OCI-M2 (cell line): ENCODE measurements around the gene NUB1.

Experiments used
- DNase-seq: peaks from one replicate; lab custom pipeline; 2025; ENCODE audit not compliant: unreplicated experiment; lab: John Stamatoyannopoulos, UW

Gene NUB1

GRCh38 chr7:151345576-151346469 lies 4.2 kb downstream of the NUB1 start:
- DNase-seq = no peak

- DNase-seq = no peak
Observed at GRCh38 chr7:151346470-151346769, 4.8 kb downstream of the NUB1 start.

- no peak for DNase-seq
Observed at GRCh38 chr7:151347200-151347599, 5.6 kb downstream of the NUB1 start.

GRCh38 chr7:151348970-151349369 lies 7.4 kb downstream of the NUB1 start:
- no peak for DNase-seq

- DNase-seq = no peak
Observed at GRCh38 chr7:151349507-151349853, 7.9 kb downstream of the NUB1 start.

GRCh38 chr7:151351027-151351426 lies 9.4 kb downstream of the NUB1 start:
- DNase-seq = no peak

GRCh38 chr7:151351967-151352366 lies 10.4 kb downstream of the NUB1 start:
- DNase-seq = no peak

- no peak for DNase-seq
Observed at GRCh38 chr7:151352512-151352911, 10.9 kb downstream of the NUB1 start.

- DNase-seq = no peak
Observed at GRCh38 chr7:151361193-151361959, 19.8 kb downstream of the NUB1 start.

- no peak for DNase-seq
Observed at GRCh38 chr7:151363182-151363581, 21.6 kb downstream of the NUB1 start.

GRCh38 chr7:151366166-151366879 lies 24.7 kb downstream of the NUB1 start:
- no peak for DNase-seq

- no peak for DNase-seq
Observed at GRCh38 chr7:151366880-151367222, 25.2 kb downstream of the NUB1 start.

- no peak for DNase-seq
Observed at GRCh38 chr7:151367284-151367683, 25.7 kb downstream of the NUB1 start.

- DNase-seq = peak; percentile 48
Observed at GRCh38 chr7:151368136-151368571, 26.5 kb downstream of the NUB1 start.

GRCh38 chr7:151371266-151371665 lies 29.7 kb downstream of the NUB1 start:
- no peak for DNase-seq

GRCh38 chr7:151372612-151373265 lies 31.1 kb downstream of the NUB1 start:
- no peak for DNase-seq

- no peak for DNase-seq
Observed at GRCh38 chr7:151373599-151373998, 32.0 kb downstream of the NUB1 start.

- DNase-seq = no peak
Observed at GRCh38 chr7:151374139-151374538, 32.5 kb downstream of the NUB1 start.

- no peak for DNase-seq
Observed at GRCh38 chr7:151374726-151375125, 33.1 kb downstream of the NUB1 start.

- no peak for DNase-seq
Observed at GRCh38 chr7:151375530-151376217, 34.1 kb downstream of the NUB1 start.
